ENCODE results near the gene TXNRD3.

TXNRD3 gene

GRCh38 chr3:126672340-126672739 is 17.4 kb upstream of the TXNRD3 start:
- no peak for DNase-seq (ENCODE audit: low read depth, low spot score)

GRCh38 chr3:126671521-126671920 is 16.6 kb upstream of the TXNRD3 start:
- no peak for DNase-seq (ENCODE audit: low read depth, low spot score)

GRCh38 chr3:126668450-126669401 is 13.8 kb upstream of the TXNRD3 start:
- DNase-seq (ENCODE audit: low read depth, low spot score), result no peak

- no peak for DNase-seq (ENCODE audit: low read depth, low spot score)
These were observed 12.9 kb upstream of the TXNRD3 start for GRCh38 chr3:126667631-126668449.

- no peak for DNase-seq (ENCODE audit: low read depth, low spot score)
These were observed 12.0 kb upstream of the TXNRD3 start for GRCh38 chr3:126666658-126667528.

- no peak for DNase-seq (ENCODE audit: low read depth, low spot score)
These were observed 11.2 kb upstream of the TXNRD3 start for GRCh38 chr3:126665959-126666657.

- DNase-seq (ENCODE audit: low read depth, low spot score), result no peak
These were observed 10.5 kb upstream of the TXNRD3 start for GRCh38 chr3:126665221-126665936.

GRCh38 chr3:126664591-126665214 is 9.8 kb upstream of the TXNRD3 start:
- DNase-seq (ENCODE audit: low read depth, low spot score), result no peak

- no peak for DNase-seq (ENCODE audit: low read depth, low spot score)
These were observed 8.8 kb upstream of the TXNRD3 start for GRCh38 chr3:126663750-126664149.

- no peak for DNase-seq (ENCODE audit: low read depth, low spot score)
These were observed 8.3 kb upstream of the TXNRD3 start for GRCh38 chr3:126663257-126663656.

GRCh38 chr3:126661532-126662364 is 6.8 kb upstream of the TXNRD3 start:
- no peak for DNase-seq (ENCODE audit: low read depth, low spot score)

- DNase-seq (ENCODE audit: low read depth, low spot score), result no peak
These were observed 5.3 kb upstream of the TXNRD3 start for GRCh38 chr3:126659915-126660886.

GRCh38 chr3:126658584-126658983 is 3.7 kb upstream of the TXNRD3 start:
- DNase-seq (ENCODE audit: low read depth, low spot score), result no peak

GRCh38 chr3:126657901-126658300 is 3.0 kb upstream of the TXNRD3 start:
- no peak for DNase-seq (ENCODE audit: low read depth, low spot score)

- DNase-seq (ENCODE audit: low read depth, low spot score), result no peak
These were observed 1.6 kb upstream of the TXNRD3 start for GRCh38 chr3:126656371-126657134.

GRCh38 chr3:126655887-126656286 is 963 bp upstream of the TXNRD3 start:
- no peak for DNase-seq (ENCODE audit: low read depth, low spot score)

- DNase-seq (ENCODE audit: low read depth, low spot score), result no peak
These were observed 5.3 kb downstream of the TXNRD3 start for GRCh38 chr3:126649556-126650092.

Measured in brain pericyte (primary cell).